Measurements from ENCODE around the gene DGCR8. TPM values are rescaled to one million over a fixed set of nuclear protein-coding genes. Genes with fewer than 3 reads are reported as not detected.

Gene DGCR8
- total RNA-seq, 4 donors from 2014 or later: 34.3 to 182 (median 64.7) TPM

GRCh38 chr22:20055144-20055543 lies 24.9 kb upstream of the DGCR8 start:
- Histone ChIP-seq H3K27me3 (no peaks in the 10 kb centered on the region), H3K9me3 (no peaks in the 10 kb centered on the region), H3K4me3 (no peak overlapping the region), H3K36me3 (peaks cover 0 to 6% (median 0%) of the 10 kb centered on the region in 4 donors), H3K27ac (no peak overlapping the region), H3K4me1 (no peaks in the 10 kb centered on the region)
- in situ Hi-C loops (cut with MboI; ENCODE audit: low pct_ligation_motif_present in 1 of 4, low pct_unique_long_range_greater_than_20kb in 1 of 4, low sequenced_read_pairs in 3 of 4): no loop called here
- WGBS, 2 donors (ENCODE audit: low coverage in 1 of 2): 92 to 93% methylated on average over 2 of the region's 2 CpGs
- no peak for DNase-seq
- intact Hi-C loops (cut with DNase I; ENCODE audit: low total_unique reads): no loop called here
- no peak for TF ChIP-seq POLR2AphosphoS5 (IDR thresholded peaks at IDR 0.05)
- TF ChIP-seq EP300 (IDR thresholded peaks at IDR 0.05; ENCODE audit: low read depth): no peak
- no peak for TF ChIP-seq POLR2A (IDR thresholded peaks at IDR 0.05)

GRCh38 chr22:20055654-20056053 lies 24.4 kb upstream of the DGCR8 start:
- Histone ChIP-seq H3K27ac (no peak overlapping the region), H3K36me3 (peaks cover 0 to 6% (median 0%) of the 10 kb centered on the region in 4 donors), H3K4me1 (no peaks in the 10 kb centered on the region), H3K4me3 (no peak overlapping the region), H3K9me3 (no peaks in the 10 kb centered on the region), H3K27me3 (no peaks in the 10 kb centered on the region)
- intact Hi-C loops (cut with DNase I; ENCODE audit: low total_unique reads) (no loop called here), in situ Hi-C loops (cut with MboI; ENCODE audit: low pct_ligation_motif_present in 1 of 4, low pct_unique_long_range_greater_than_20kb in 1 of 4, low sequenced_read_pairs in 3 of 4) (no loop called here)
- 91% methylated on average over 15 of the region's 15 CpGs; no CpG with 5 or more reads in 1 of the 2 donors for WGBS, 2 donors (ENCODE audit: low coverage in 1 of 2)
- TF ChIP-seq EP300 (IDR thresholded peaks at IDR 0.05; ENCODE audit: low read depth): no peak
- no peak for TF ChIP-seq POLR2AphosphoS5 (IDR thresholded peaks at IDR 0.05)
- no peak for TF ChIP-seq CTCF (IDR thresholded peaks at IDR 0.05)
- TF ChIP-seq POLR2A (IDR thresholded peaks at IDR 0.05): no peak
- DNase-seq: no peak

- no peak for DNase-seq
- TF ChIP-seq POLR2AphosphoS5 (IDR thresholded peaks at IDR 0.05) (no peak), POLR2A (IDR thresholded peaks at IDR 0.05) (no peak), CTCF (IDR thresholded peaks at IDR 0.05) (no peak), EP300 (IDR thresholded peaks at IDR 0.05; ENCODE audit: low read depth) (no peak)
- no peak overlapping the region for H3K27ac ChIP-seq
- no peaks in the 10 kb centered on the region for H3K9me3 ChIP-seq
- H3K36me3 ChIP-seq: peaks cover 0 to 6% (median 0%) of the 10 kb centered on the region in 4 donors
- in situ Hi-C loops (cut with MboI; ENCODE audit: low pct_ligation_motif_present in 1 of 4, low pct_unique_long_range_greater_than_20kb in 1 of 4, low sequenced_read_pairs in 3 of 4) (no loop called here), intact Hi-C loops (cut with DNase I; ENCODE audit: low total_unique reads) (no loop called here)
- H3K4me1 ChIP-seq: no peaks in the 10 kb centered on the region
- 91% methylated on average over 10 of the region's 10 CpGs; no CpG with 5 or more reads in 1 of the 2 donors for WGBS, 2 donors (ENCODE audit: low coverage in 1 of 2)
- H3K27me3 ChIP-seq: no peaks in the 10 kb centered on the region
- H3K4me3 ChIP-seq: no peak overlapping the region
These were observed 23.9 kb upstream of the DGCR8 start for GRCh38 chr22:20056161-20056560.

- intact Hi-C loops (cut with DNase I; ENCODE audit: low total_unique reads): no loop called here
- WGBS, 2 donors (ENCODE audit: low coverage in 1 of 2): 92% methylated on average over 16 of the region's 16 CpGs; no CpG with 5 or more reads in 1 of the 2 donors
- H3K27me3 ChIP-seq: no peaks in the 10 kb centered on the region
- no peaks in the 10 kb centered on the region for H3K9me3 ChIP-seq
- no peaks in the 10 kb centered on the region for H3K4me1 ChIP-seq
- DNase-seq: no peak
- TF ChIP-seq POLR2AphosphoS5 (IDR thresholded peaks at IDR 0.05) (no peak), POLR2A (IDR thresholded peaks at IDR 0.05) (no peak), EP300 (IDR thresholded peaks at IDR 0.05; ENCODE audit: low read depth) (no peak), CTCF (IDR thresholded peaks at IDR 0.05) (no peak)
- in situ Hi-C loops (cut with MboI; ENCODE audit: low pct_ligation_motif_present in 1 of 4, low pct_unique_long_range_greater_than_20kb in 1 of 4, low sequenced_read_pairs in 3 of 4): no loop called here
- H3K27ac ChIP-seq: no peak overlapping the region
- H3K4me3 ChIP-seq: no peak overlapping the region
- H3K36me3 ChIP-seq: peaks cover 0 to 10% (median 0%) of the 10 kb centered on the region in 4 donors
These were observed 23.2 kb upstream of the DGCR8 start for GRCh38 chr22:20056696-20057386.
